B cell (primary cell): Measurements from ENCODE around the gene PIH1D1. TPM values are rescaled to one million over a fixed set of nuclear protein-coding genes. Genes with fewer than 3 reads are reported as not detected.

Source experiments
- ATAC-seq: fragments of 200-7000 bp; cut with Tn5 transposase; one replicate; pipeline ENCODE4 v1.10.0; 2021; ENCODE audit warnings: low read depth, mild to moderate bottlenecking, moderate number of reproducible peaks, moderate library complexity
- CTCF ChIA-PET: fragments of 350-600 bp; sonication (Branson Sonifier 250); formaldehyde crosslinking; loops from one replicate; lab custom pipeline; 2021; ENCODE audit warnings: antibody characterized with exemption, inconsistent platforms; lab: Charles Lee
- POLR2A ChIA-PET: fragments of 350-600 bp; sonication (Branson Sonifier 250); formaldehyde crosslinking; loops from one replicate; lab custom pipeline; 2021; ENCODE audit warnings: antibody characterized with exemption; lab: Charles Lee
- DNase-seq: peaks from one replicate; pipeline ENCODE4 v3.0.0; 2013
- H2AFZ ChIP-seq: 2 replicates; pipeline ENCODE4 v1.6.1; 2012; ENCODE audit warnings: mild to moderate bottlenecking, low read depth, low read length; ENCODE audit not compliant: insufficient read depth, poor library complexity, severe bottlenecking
- H3K27ac ChIP-seq, 2 donors: 1 replicate in 1 of 2; 2 replicates in 1 of 2; pipeline ENCODE4 v1.5.1; 2012 to 2013; ENCODE audit warnings: low read length in 2 of 2, mild to moderate bottlenecking in 2 of 2, moderate library complexity in 1 of 2
- H3K27me3 ChIP-seq, 4 experiments: fragments of 200-600 bp in 1 of 4; sonication (generic) in 1 of 4; replicated peaks in 1 of 4; 1 replicate in 2 of 4; 2 replicates in 2 of 4; pipeline versions ENCODE4 v1.6.1 to v1.7.0; 2013 to 2016; ENCODE audit warnings: low read length in 3 of 4, mild to moderate bottlenecking in 2 of 4, mixed read lengths in 1 of 4, moderate library complexity in 1 of 4; ENCODE audit not compliant: insufficient read depth in 4 of 4, control insufficient read depth in 3 of 4; ENCODE audit errors: control extremely low read depth in 1 of 4
- H3K36me3 ChIP-seq, 2 experiments: replicated peaks in 1 of 2; 1 replicate in 1 of 2; 2 replicates in 1 of 2; pipeline versions ENCODE4 v1.6.1 to v1.7.1; 2013; ENCODE audit warnings: low read length in 1 of 2; ENCODE audit not compliant: insufficient read depth in 2 of 2, control insufficient read depth in 1 of 2; ENCODE audit errors: control extremely low read depth in 1 of 2, extremely low read depth in 1 of 2
- H3K4me1 ChIP-seq, 2 donors: fragments of 200-600 bp in 1 of 2; sonication (generic) in 1 of 2; 1 replicate in 1 of 2; 2 replicates in 1 of 2; pipeline versions ENCODE4 v1.5.1 to v1.6.1; 2013 to 2017; ENCODE audit warnings: low read length in 2 of 2; ENCODE audit not compliant: control insufficient read depth in 2 of 2, insufficient read depth in 2 of 2
- H3K4me2 ChIP-seq: replicated peaks from 2 replicates; pipeline ENCODE3; 2012; ENCODE audit warnings: mild to moderate bottlenecking, low read depth, low read length; ENCODE audit not compliant: poor library complexity, severe bottlenecking
- H3K4me3 ChIP-seq, 5 experiments: fragments of 200-600 bp in 1 of 5; sonication (generic) in 1 of 5; 1 replicate in 3 of 5; 2 replicates in 2 of 5; pipeline versions ENCODE4 v1.5.1 to v1.7.0; 2011 to 2016; ENCODE audit warnings: low read length in 4 of 5, mild to moderate bottlenecking in 4 of 5, low read depth in 2 of 5, control low read depth in 1 of 5, moderate library complexity in 1 of 5; ENCODE audit not compliant: insufficient read depth in 1 of 5; ENCODE audit errors: control extremely low read depth in 1 of 5, extremely low read depth in 1 of 5
- H3K79me2 ChIP-seq: fragments of 200-600 bp; sonication (generic); one replicate; pipeline ENCODE4 v1.6.0; 2016; ENCODE audit warnings: low read length; ENCODE audit not compliant: control insufficient read depth, insufficient read depth
- H3K9ac ChIP-seq: fragments of 200-600 bp; sonication (generic); 2 replicates; pipeline ENCODE4 v1.6.1; 2017; ENCODE audit warnings: mild to moderate bottlenecking, low read length, moderate library complexity
- H3K9me3 ChIP-seq, 3 donors: one replicate each; pipeline versions ENCODE4 v1.6.1 to v1.7.1; 2013; ENCODE audit warnings: low read length in 2 of 3; ENCODE audit not compliant: control insufficient read depth in 2 of 3, insufficient read depth in 1 of 3; ENCODE audit errors: control extremely low read depth in 1 of 3
- H4K20me1 ChIP-seq: 2 replicates; pipeline ENCODE4 v1.6.0; 2012; ENCODE audit warnings: mild to moderate bottlenecking, low read length; ENCODE audit not compliant: insufficient read depth, control insufficient read depth, poor library complexity, severe bottlenecking
- H3K27ac Mint-ChIP-seq: one replicate; pipeline ENCODE4 v1.8.0; 2021; ENCODE audit warnings: mixed read lengths
- H3K27me3 Mint-ChIP-seq: one replicate; pipeline ENCODE4 v1.8.0; 2021; ENCODE audit warnings: mixed read lengths
- H3K4me1 Mint-ChIP-seq: one replicate; pipeline ENCODE4 v1.8.0; 2021; ENCODE audit warnings: mixed read lengths
- H3K4me3 Mint-ChIP-seq: one replicate; pipeline ENCODE4 v1.8.0; 2021; ENCODE audit warnings: mixed read lengths
- H3K9me3 Mint-ChIP-seq: one replicate; pipeline ENCODE4 v1.8.0; 2022; ENCODE audit warnings: mixed read lengths; ENCODE audit not compliant: insufficient read depth
- EZH2 ChIP-seq: IDR thresholded peaks from 2 replicates; pipeline ENCODE4 v1.6.1; 2012; ENCODE audit warnings: borderline replicate concordance, low read depth, mild to moderate bottlenecking, moderate library complexity, low read length; ENCODE audit not compliant: insufficient read depth, poor library complexity, severe bottlenecking
- WGBS: methylation state at CpG from one replicate; pipeline ENCODE4 v1.1.5; 2013; ENCODE audit warnings: missing lambda C conversion rate; ENCODE audit not compliant: insufficient coverage; 5-methylcytosine and 5-hydroxymethylcytosine counted together
- intact Hi-C: fragments of 100-400 bp; cut with micrococcal nuclease; formaldehyde crosslinking; loops from one replicate; pipeline ENCODE4 v1.10.0; 2022
- polyA plus RNA-seq: library from polyadenylated mRNA; depleted of rRNA; stranded (reverse); fragments of >200 nt; gene quantifications from 2 replicates; pipeline ENCODE4 v1.2.3, GENCODE V29; 2012
- total RNA-seq, 2 donors: library from RNA; stranded (reverse); fragments of 120-200 nt in 1 of 2; gene quantifications; 1 replicate in 1 of 2; 2 replicates in 1 of 2; pipeline versions ENCODE4 v1.2.3 to v1.2.4, GENCODE V29; 2013 to 2022
- TF ChIP-seq, protein P1 (sequence below): fragments of 200-600 bp; IDR thresholded peaks from one replicate; pipeline ENCODE4 v1.8.0; 2022; ENCODE audit warnings: antibody characterized with exemption, mild to moderate bottlenecking

Gene PIH1D1
- total and polyA plus RNA-seq, 2 donors (not counting 1 experiment from before 2014, with no cell fraction given) = 158 to 184 TPM

DNA sequence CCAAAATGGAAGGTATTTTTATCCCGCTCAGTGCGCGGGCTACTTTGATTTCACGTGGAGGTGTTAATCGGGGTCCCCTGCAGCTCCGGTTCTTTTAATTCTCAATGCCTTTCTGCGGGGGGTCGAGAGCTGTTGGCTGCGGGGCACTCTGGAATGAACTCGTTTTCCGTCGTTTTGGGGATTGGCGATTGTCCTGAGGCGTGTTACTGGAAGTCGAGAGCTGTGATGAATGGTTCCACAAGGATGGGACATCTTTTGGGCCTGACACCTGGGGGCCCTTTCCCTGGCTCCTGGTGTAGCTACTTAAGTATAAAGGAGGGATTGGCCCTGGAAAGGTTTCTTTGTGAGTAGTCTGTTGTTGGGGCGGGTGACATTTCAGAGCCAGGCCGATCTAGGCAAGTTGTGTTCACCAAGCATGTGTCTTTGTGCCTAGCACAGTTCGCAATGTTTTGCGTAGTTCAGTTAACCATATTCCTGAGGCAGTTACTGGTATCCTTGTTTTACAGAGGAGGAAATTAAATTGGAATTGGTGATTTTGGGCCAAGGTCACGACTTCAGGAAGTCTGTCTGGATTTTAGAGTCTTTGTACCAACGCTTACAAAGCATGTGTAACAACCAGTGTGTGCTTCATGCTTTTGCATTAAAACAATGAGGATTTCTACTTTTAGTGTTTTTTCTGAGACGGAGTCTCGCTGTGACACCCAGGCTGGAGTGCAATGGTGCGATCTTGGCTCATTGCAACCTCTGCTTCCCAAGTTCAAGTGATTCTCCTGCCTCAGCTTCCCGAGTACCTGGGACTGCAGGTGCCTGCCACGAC lies 36.6 kb upstream of the PIH1D1 start:
- TF ChIP-seq EZH2 = no peak
- TF ChIP-seq, protein P1, sequence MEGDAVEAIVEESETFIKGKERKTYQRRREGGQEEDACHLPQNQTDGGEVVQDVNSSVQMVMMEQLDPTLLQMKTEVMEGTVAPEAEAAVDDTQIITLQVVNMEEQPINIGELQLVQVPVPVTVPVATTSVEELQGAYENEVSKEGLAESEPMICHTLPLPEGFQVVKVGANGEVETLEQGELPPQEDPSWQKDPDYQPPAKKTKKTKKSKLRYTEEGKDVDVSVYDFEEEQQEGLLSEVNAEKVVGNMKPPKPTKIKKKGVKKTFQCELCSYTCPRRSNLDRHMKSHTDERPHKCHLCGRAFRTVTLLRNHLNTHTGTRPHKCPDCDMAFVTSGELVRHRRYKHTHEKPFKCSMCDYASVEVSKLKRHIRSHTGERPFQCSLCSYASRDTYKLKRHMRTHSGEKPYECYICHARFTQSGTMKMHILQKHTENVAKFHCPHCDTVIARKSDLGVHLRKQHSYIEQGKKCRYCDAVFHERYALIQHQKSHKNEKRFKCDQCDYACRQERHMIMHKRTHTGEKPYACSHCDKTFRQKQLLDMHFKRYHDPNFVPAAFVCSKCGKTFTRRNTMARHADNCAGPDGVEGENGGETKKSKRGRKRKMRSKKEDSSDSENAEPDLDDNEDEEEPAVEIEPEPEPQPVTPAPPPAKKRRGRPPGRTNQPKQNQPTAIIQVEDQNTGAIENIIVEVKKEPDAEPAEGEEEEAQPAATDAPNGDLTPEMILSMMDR = no peak
- Histone ChIP-seq H3K36me3 (peaks cover 10 to 44% of the 10 kb centered on the region in 2 experiments), H3K27ac (peak overlapping the region; percentile 91 to 97), H3K4me3 (peak overlapping the region; percentile 92 to 100 (median 97)), H3K27me3 (no peaks in the 10 kb centered on the region), H3K4me1 (peaks cover 17 to 36% of the 10 kb centered on the region in 2 donors), H3K9ac (peak overlapping the region; percentile 100), H3K4me2 (peak overlapping the region; percentile 93), H2AFZ (no peak overlapping the region), H3K9me3 (no peaks in the 10 kb centered on the region), H4K20me1 (peaks cover 45% of the 10 kb centered on the region), H3K79me2 (peaks cover 40% of the 10 kb centered on the region)
- no peaks in the 10 kb centered on the region for H3K9me3 Mint-ChIP-seq
- CTCF ChIA-PET = interaction anchor here (0.7 to 1.8 kb wide), 4 partner anchors 11 to 170 kb away, joined by 3 to 5 read pairs (median 4); no protein-coding TSS in a partner anchor
- H3K27ac Mint-ChIP-seq = peak overlapping the region; percentile 97
- H3K27me3 Mint-ChIP-seq = no peaks in the 10 kb centered on the region
- 2% methylated on average over 22 of the region's 26 CpGs for WGBS
- peaks cover 49% of the 10 kb centered on the region for H3K4me1 Mint-ChIP-seq
- DNase-seq (no peak), ATAC-seq (no peak)
- POLR2A ChIA-PET = interaction anchor here (0.5 to 1.7 kb wide), 6 partner anchors 8 to 155 kb away, joined by 6 to 17 read pairs (median 10); partner anchors contain the start of genes FLT3LG and RPS11
- H3K4me3 Mint-ChIP-seq = peak overlapping the region; percentile 99
- intact Hi-C loops = no loop called here
